Spleen (tissue), 11 donors: ENCODE measurements around the gene PDE6D. TPM values are rescaled to one million over a fixed set of nuclear protein-coding genes. Genes with fewer than 3 reads are reported as not detected.
A peak's percentile ranks its signal among the peaks of the same experiment; 100 is the strongest.

Experiments used
- DNase-seq: peaks from one replicate; pipeline ENCODE4 v3.0.0-alpha.2; 2020
- H3K27ac ChIP-seq, 8 donors: fragments of 200-600 bp; sonication (generic) in 7 of 8; 1 replicate in 4 of 8; 2 replicates in 4 of 8; pipeline versions ENCODE4 v1.5.0 to v1.8.0; 2016 to 2021; ENCODE audit warnings: inconsistent platforms in 4 of 8, mild to moderate bottlenecking in 4 of 8, moderate library complexity in 1 of 8
- H3K27me3 ChIP-seq, 7 donors: fragments of 200-600 bp; sonication (generic) in 6 of 7; replicated peaks in 1 of 7; 1 replicate in 4 of 7; 2 replicates in 3 of 7; pipeline versions ENCODE4 v1.5.0 to v1.8.0; 2016 to 2021; ENCODE audit warnings: inconsistent platforms in 3 of 7, mild to moderate bottlenecking in 1 of 7
- H3K36me3 ChIP-seq, 6 donors: fragments of 200-600 bp; sonication (generic) in 5 of 6; 1 replicate in 4 of 6; 2 replicates in 2 of 6; pipeline versions ENCODE4 v1.5.0 to v1.8.0; 2016 to 2021; ENCODE audit warnings: inconsistent platforms in 2 of 6
- H3K4me1 ChIP-seq, 6 donors: fragments of 200-600 bp; sonication (generic) in 5 of 6; 1 replicate in 3 of 6; 2 replicates in 3 of 6; pipeline versions ENCODE4 v1.5.0 to v1.8.0; 2016 to 2021; ENCODE audit warnings: inconsistent platforms in 3 of 6
- H3K4me3 ChIP-seq, 8 donors: fragments of 200-600 bp; sonication (generic) in 7 of 8; 1 replicate in 4 of 8; 2 replicates in 4 of 8; pipeline versions ENCODE4 v1.5.0 to v1.8.0; 2016 to 2021; ENCODE audit warnings: inconsistent platforms in 4 of 8, mild to moderate bottlenecking in 4 of 8, moderate library complexity in 2 of 8
- H3K9me3 ChIP-seq, 8 donors: fragments of 200-600 bp; sonication (generic) in 7 of 8; 1 replicate in 4 of 8; 2 replicates in 4 of 8; pipeline versions ENCODE4 v1.5.0 to v1.8.0; 2016 to 2021; ENCODE audit warnings: inconsistent platforms in 4 of 8
- CTCF ChIP-seq, 11 experiments: fragments of 200-600 bp in 7 of 11; fragments of 450-650 bp in 4 of 11; sonication (generic) in 4 of 11; IDR thresholded peaks in 8 of 11; conservative IDR thresholded peaks in 3 of 11; 1 replicate in 7 of 11; 2 replicates in 4 of 11; pipeline versions ENCODE4 v1.4.0 to v1.8.0; 2016 to 2021; ENCODE audit warnings: antibody characterized with exemption in 11 of 11, inconsistent platforms in 4 of 11, mild to moderate bottlenecking in 1 of 11
- POLR2A ChIP-seq, 3 donors: fragments of 450-650 bp; IDR thresholded peaks; one replicate each; pipeline ENCODE4 v1.5.1; 2017; ENCODE audit warnings: antibody characterized with exemption in 3 of 3, mild to moderate bottlenecking in 1 of 3
- POLR2AphosphoS5 ChIP-seq, 3 donors: sonication (generic); formaldehyde crosslinking; IDR thresholded peaks; one replicate each; pipeline ENCODE4 v1.5.1; 2017; ENCODE audit warnings: antibody characterized with exemption in 3 of 3
- WGBS, 5 donors: extraction: QIAGEN DNeasy Blood & Tissue Kit in 3 of 5; methylation state at CpG; one replicate each; pipeline versions ENCODE4 v1.1.5 to v1.1.7; 2013 to 2018; 5-methylcytosine and 5-hydroxymethylcytosine counted together
- intact Hi-C: fragments of 100-400 bp; cut with DNase I; formaldehyde crosslinking; loops from one replicate; pipeline ENCODE4 v1.15.0; 2023; ENCODE audit warnings: low total_unique reads
- polyA plus RNA-seq, 3 donors: library from polyadenylated mRNA; stranded (reverse); fragments of 200-250 nt; gene quantifications; one replicate each; pipeline ENCODE4 v1.2.1, GENCODE V29; 2013
- total RNA-seq, 7 donors: library from RNA; depleted of rRNA in 3 of 7; stranded (reverse); fragments of >200 nt in 3 of 7; fragmentation: NEBNext Ultra II Directional in 4 of 7; extraction: Animal tissue kit (Norgen Biotek cat#: 25700) in 4 of 7; gene quantifications; one replicate each; pipeline versions ENCODE4 v1.1.0 to v1.2.1, GENCODE V29; 2016 to 2021
- donor health status: healthy with polysubstance abuse.
- donor health status: DM: no; HTN: no; CAD: no; lungs with moderate emphysema.
- donor health status: DM: no; HTN: no; CAD: no.
- donor health status: Bipolar disorder and iron deficiency.
- donor health status: healthy.
- donor health status: DM: no; HTN: no; CAD: no.
- donor health status: DM: yes; HTN: yes; CAD: no.

PDE6D gene
- total and polyA plus RNA-seq, 10 donors: 20.5 to 45.0 (median 29.6) TPM

GRCh38 chr2:231699006-231699405 lies 82.1 kb downstream of the PDE6D start:
- Histone ChIP-seq H3K4me1 (peaks cover 0 to 8% (median 0%) of the 10 kb centered on the region in 6 donors), H3K27ac (no peak overlapping the region), H3K36me3 (peaks cover 0 to 7% (median 0%) of the 10 kb centered on the region in 6 donors), H3K4me3 (no peak overlapping the region), H3K27me3 (no peaks in the 10 kb centered on the region), H3K9me3 (no peaks in the 10 kb centered on the region)
- intact Hi-C loops: no loop called here
- 88 to 98% (median 94%) methylated on average over 9 of the region's 9 CpGs for WGBS, 5 donors
- no peak for DNase-seq
- no peak for TF ChIP-seq CTCF (IDR thresholded peaks at IDR 0.05 in 8 of 11, conservative IDR thresholded peaks at IDR 0.05 in 3 of 11)

- Histone ChIP-seq H3K4me3 (no peak overlapping the region), H3K9me3 (no peaks in the 10 kb centered on the region), H3K4me1 (peaks cover 0 to 10% (median 3%) of the 10 kb centered on the region in 6 donors), H3K36me3 (no peaks in the 10 kb centered on the region), H3K27me3 (no peaks in the 10 kb centered on the region), H3K27ac (no peak overlapping the region)
- no peak for DNase-seq
- WGBS, 5 donors: 59 to 94% (median 83%) methylated on average over 2 of the region's 2 CpGs
- intact Hi-C loops: no loop called here
- TF ChIP-seq POLR2A (IDR thresholded peaks at IDR 0.05) (no peak), POLR2AphosphoS5 (IDR thresholded peaks at IDR 0.05) (no peak), CTCF (IDR thresholded peaks at IDR 0.05 in 8 of 11, conservative IDR thresholded peaks at IDR 0.05 in 3 of 11) (no peak)
Measured at GRCh38 chr2:231696004-231696367, 85.1 kb downstream of the PDE6D start.

- intact Hi-C loops: no loop called here
- peaks cover 0 to 10% (median 3%) of the 10 kb centered on the region in 6 donors for H3K4me1 ChIP-seq
- no peaks in the 10 kb centered on the region for H3K27me3 ChIP-seq
- H3K36me3 ChIP-seq: no peaks in the 10 kb centered on the region
- 87 to 97% (median 93%) methylated on average over 7 of the region's 7 CpGs for whole genome bisulfite sequencing, 5 donors
- no peaks in the 10 kb centered on the region for H3K9me3 ChIP-seq
- no peak overlapping the region for H3K4me3 ChIP-seq
- TF ChIP-seq POLR2A (IDR thresholded peaks at IDR 0.05) (no peak), CTCF (IDR thresholded peaks at IDR 0.05 in 8 of 11, conservative IDR thresholded peaks at IDR 0.05 in 3 of 11) (no peak), POLR2AphosphoS5 (IDR thresholded peaks at IDR 0.05) (no peak)
- no peak for DNase-seq
- H3K27ac ChIP-seq: no peak overlapping the region
Measured at GRCh38 chr2:231693956-231694355, 87.1 kb downstream of the PDE6D start.

- Histone ChIP-seq H3K27ac (no peak overlapping the region), H3K36me3 (no peaks in the 10 kb centered on the region), H3K4me1 (peaks cover 0 to 10% (median 3%) of the 10 kb centered on the region in 6 donors), H3K27me3 (no peaks in the 10 kb centered on the region), H3K4me3 (no peak overlapping the region), H3K9me3 (no peaks in the 10 kb centered on the region)
- TF ChIP-seq CTCF (IDR thresholded peaks at IDR 0.05 in 8 of 11, conservative IDR thresholded peaks at IDR 0.05 in 3 of 11) (no peak), POLR2A (IDR thresholded peaks at IDR 0.05) (no peak), POLR2AphosphoS5 (IDR thresholded peaks at IDR 0.05) (no peak)
- WGBS, 5 donors: 82 to 95% (median 92%) methylated on average over 13 of the region's 13 CpGs
- DNase-seq: peak; percentile 64
- intact Hi-C loops: no loop called here
Measured at GRCh38 chr2:231692847-231693246, 88.2 kb downstream of the PDE6D start.
